ENCODE measurements around the gene PELO. TPM values are rescaled to one million over a fixed set of nuclear protein-coding genes. Genes with fewer than 3 reads are reported as not detected.
"Not testable (repeated sequence)": the region's sequence is repeated elsewhere in the genome, so short reads cannot be mapped to it uniquely, and the experiment has no call there.

The PELO gene
- total RNA-seq, 1 donor from 2014 or later: 134 TPM

DNA sequence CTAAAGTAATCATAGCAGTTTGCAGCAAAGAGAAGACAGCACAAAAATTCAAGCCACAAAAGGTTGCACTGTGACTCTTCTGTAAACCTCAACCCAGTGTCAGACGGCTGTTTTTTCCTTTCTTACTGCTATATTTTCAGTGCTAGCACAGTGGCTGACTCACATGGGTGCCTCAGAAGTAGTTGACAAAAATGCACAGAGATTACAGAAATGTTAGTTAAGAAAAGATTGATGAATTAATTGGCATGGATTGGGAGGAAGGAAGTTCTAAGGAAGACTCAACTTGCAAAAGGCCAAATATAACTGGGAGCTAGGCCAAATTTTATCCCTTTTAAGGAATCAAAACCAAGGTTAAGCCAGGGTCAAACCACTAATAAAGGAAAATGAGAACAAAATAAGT, 43.7 kb upstream of the PELO start:
- Mint-ChIP-seq H3K36me3 (ENCODE audit: low read depth) (no peaks in the 10 kb centered on the region), H3K4me1 (ENCODE audit: low read depth) (peaks cover 48% of the 10 kb centered on the region), H3K27me3 (ENCODE audit: low read depth) (no peaks in the 10 kb centered on the region), H3K4me3 (ENCODE audit: unreplicated experiment) (no peak overlapping the region), H3K9me3 (ENCODE audit: low read depth) (no peaks in the 10 kb centered on the region), H3K27ac (ENCODE audit: unreplicated experiment) (peak overlapping the region; percentile 57)
- DNase-seq (ENCODE audit: low spot score): no peak
- TF ChIP-seq, protein P1, sequence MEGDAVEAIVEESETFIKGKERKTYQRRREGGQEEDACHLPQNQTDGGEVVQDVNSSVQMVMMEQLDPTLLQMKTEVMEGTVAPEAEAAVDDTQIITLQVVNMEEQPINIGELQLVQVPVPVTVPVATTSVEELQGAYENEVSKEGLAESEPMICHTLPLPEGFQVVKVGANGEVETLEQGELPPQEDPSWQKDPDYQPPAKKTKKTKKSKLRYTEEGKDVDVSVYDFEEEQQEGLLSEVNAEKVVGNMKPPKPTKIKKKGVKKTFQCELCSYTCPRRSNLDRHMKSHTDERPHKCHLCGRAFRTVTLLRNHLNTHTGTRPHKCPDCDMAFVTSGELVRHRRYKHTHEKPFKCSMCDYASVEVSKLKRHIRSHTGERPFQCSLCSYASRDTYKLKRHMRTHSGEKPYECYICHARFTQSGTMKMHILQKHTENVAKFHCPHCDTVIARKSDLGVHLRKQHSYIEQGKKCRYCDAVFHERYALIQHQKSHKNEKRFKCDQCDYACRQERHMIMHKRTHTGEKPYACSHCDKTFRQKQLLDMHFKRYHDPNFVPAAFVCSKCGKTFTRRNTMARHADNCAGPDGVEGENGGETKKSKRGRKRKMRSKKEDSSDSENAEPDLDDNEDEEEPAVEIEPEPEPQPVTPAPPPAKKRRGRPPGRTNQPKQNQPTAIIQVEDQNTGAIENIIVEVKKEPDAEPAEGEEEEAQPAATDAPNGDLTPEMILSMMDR (IDR thresholded peaks at IDR 0.05): no peak

DNA sequence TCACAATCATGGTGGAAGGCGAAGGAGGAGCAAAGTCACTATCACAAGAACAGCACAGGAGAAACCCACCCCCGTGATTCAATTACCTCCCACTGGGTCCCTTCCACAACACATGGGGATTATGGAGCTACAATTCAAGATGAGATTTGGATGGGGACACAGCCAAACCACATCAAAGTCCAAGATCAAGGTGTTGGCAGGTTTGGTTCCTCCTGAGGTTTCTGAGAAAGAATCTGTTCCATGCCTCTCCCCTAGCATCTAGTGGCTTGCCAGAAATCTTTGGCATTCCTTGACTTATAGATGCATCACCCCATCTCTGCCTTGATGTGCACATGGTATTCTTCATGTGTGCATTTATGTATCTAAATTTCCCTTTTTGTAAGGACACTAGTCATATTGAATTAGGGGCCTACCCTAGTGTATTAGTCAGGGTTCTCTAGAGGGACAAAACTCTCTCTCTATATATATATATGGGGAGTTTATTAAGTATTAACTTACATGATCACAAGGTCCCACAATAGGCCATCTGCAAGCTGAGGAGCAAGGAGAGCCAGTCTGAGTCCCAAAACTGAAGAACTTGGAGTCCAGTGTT, 42.8 kb upstream of the PELO start:
- H3K4me1 Mint-ChIP-seq (ENCODE audit: low read depth): peaks cover 48% of the 10 kb centered on the region
- H3K27me3 Mint-ChIP-seq (ENCODE audit: low read depth); H3K36me3 Mint-ChIP-seq (ENCODE audit: low read depth); H3K4me3 Mint-ChIP-seq (ENCODE audit: unreplicated experiment); H3K27ac Mint-ChIP-seq (ENCODE audit: unreplicated experiment); DNase-seq (ENCODE audit: low spot score); H3K9me3 Mint-ChIP-seq (ENCODE audit: low read depth): not testable (repeated sequence)

DNA sequence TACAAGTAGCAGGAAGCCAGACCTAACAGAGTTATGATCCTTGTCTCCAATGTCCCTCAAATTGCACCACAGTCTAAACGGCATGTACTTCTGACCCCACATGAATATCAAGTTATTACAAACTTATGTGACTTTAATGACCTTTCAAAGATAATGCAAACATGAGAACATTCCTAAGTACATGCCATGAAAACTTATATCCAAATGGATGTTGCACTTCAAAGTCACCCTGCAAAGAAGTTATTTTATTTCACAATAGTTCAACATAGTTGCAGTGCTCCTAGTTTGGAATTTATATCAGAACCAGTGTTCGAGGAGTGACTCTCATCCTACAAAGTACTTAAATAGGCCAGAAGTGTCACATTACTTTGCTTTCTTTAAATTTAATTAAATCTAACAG, 41.2 kb upstream of the PELO start:
- H3K4me1 Mint-ChIP-seq (ENCODE audit: low read depth): peaks cover 51% of the 10 kb centered on the region
- no peak for DNase-seq (ENCODE audit: low spot score)
- no peaks in the 10 kb centered on the region for H3K9me3 Mint-ChIP-seq (ENCODE audit: low read depth)
- H3K27me3 Mint-ChIP-seq (ENCODE audit: low read depth): no peaks in the 10 kb centered on the region
- H3K4me3 Mint-ChIP-seq (ENCODE audit: unreplicated experiment): no peak overlapping the region
- no peaks in the 10 kb centered on the region for H3K36me3 Mint-ChIP-seq (ENCODE audit: low read depth)
- H3K27ac Mint-ChIP-seq (ENCODE audit: unreplicated experiment): no peak overlapping the region
- TF ChIP-seq, protein P1 (IDR thresholded peaks at IDR 0.05): no peak

DNA sequence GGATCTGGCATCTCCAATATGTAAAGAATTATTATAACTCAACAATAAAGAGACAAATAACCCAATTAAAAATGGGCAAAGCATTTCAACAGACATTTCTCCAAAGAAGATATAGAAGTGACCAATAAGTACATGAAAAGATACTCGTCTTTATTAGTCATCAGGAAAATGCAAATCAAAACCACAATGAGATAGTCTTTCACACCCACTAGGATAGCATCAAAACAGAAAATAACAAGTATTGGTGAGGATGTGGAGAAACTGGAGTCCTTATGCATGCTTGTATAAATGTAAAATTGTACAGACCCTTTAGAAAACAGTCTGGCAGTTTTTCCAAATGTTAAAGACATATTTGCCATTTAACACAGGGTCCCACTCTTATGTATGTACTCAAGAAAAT, 39.1 kb upstream of the PELO start:
- TF ChIP-seq, protein P1 (IDR thresholded peaks at IDR 0.05): no peak
- Mint-ChIP-seq H3K4me1 (ENCODE audit: low read depth) (peaks cover 34% of the 10 kb centered on the region), H3K27me3 (ENCODE audit: low read depth) (no peaks in the 10 kb centered on the region), H3K27ac (ENCODE audit: unreplicated experiment) (no peak overlapping the region), H3K4me3 (ENCODE audit: unreplicated experiment) (no peak overlapping the region), H3K9me3 (ENCODE audit: low read depth) (no peaks in the 10 kb centered on the region), H3K36me3 (ENCODE audit: low read depth) (no peaks in the 10 kb centered on the region)
- no peak for DNase-seq (ENCODE audit: low spot score)

DNA sequence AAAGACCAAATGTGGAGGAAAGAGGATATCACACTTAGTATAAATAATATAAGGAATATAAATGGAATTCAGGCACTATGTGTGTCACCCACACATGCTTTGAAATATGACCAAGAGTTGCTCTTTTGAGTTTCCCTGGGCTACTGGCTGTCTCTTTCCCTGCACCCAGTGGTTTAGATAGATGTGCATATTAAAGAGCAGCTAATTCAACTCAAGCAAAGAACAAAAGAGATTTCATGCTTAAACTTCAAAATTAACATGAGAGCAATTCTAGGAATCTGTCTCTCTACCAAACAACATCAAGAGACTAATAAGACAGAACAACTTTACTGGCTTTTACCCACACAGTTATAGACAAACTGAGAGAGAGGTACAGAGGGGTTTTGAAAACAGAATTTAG, 38.0 kb upstream of the PELO start:
- peaks cover 27% of the 10 kb centered on the region for H3K4me1 Mint-ChIP-seq (ENCODE audit: low read depth)
- H3K9me3 Mint-ChIP-seq (ENCODE audit: low read depth): no peaks in the 10 kb centered on the region
- no peak overlapping the region for H3K27ac Mint-ChIP-seq (ENCODE audit: unreplicated experiment)
- H3K36me3 Mint-ChIP-seq (ENCODE audit: low read depth): no peaks in the 10 kb centered on the region
- no peak for DNase-seq (ENCODE audit: low spot score)
- TF ChIP-seq, protein P1 (IDR thresholded peaks at IDR 0.05): no peak
- no peaks in the 10 kb centered on the region for H3K27me3 Mint-ChIP-seq (ENCODE audit: low read depth)
- H3K4me3 Mint-ChIP-seq (ENCODE audit: unreplicated experiment): no peak overlapping the region

DNA sequence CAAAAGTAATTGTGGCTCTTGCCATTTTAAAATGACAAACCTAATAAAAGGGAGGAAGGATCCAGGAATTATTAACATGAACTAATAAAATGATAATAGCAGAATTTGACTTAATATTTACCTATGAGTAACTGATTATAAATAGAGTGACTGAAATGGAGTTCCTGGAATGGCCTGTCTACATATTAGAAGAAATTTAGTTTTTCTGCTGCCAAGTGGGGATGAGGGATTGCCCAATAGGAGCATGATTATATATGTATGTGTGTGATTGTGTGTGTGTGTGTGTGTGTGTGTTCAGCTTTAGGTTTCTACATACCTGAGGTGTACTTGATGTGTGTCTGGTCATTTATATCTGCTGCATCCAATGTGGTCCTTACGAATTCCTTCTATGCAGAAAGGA, 36.6 kb upstream of the PELO start:
- Mint-ChIP-seq H3K9me3 (ENCODE audit: low read depth) (no peaks in the 10 kb centered on the region), H3K4me1 (ENCODE audit: low read depth) (peaks cover 19% of the 10 kb centered on the region), H3K36me3 (ENCODE audit: low read depth) (no peaks in the 10 kb centered on the region), H3K4me3 (ENCODE audit: unreplicated experiment) (no peak overlapping the region), H3K27ac (ENCODE audit: unreplicated experiment) (peak overlapping the region; percentile 9), H3K27me3 (ENCODE audit: low read depth) (no peaks in the 10 kb centered on the region)
- TF ChIP-seq, protein P1 (IDR thresholded peaks at IDR 0.05): no peak
- DNase-seq (ENCODE audit: low spot score): no peak
